GM12864 (cell line): Measurements from ENCODE around the gene EYS.

Experiments used
- DNase-seq: peaks from one replicate; pipeline ENCODE4 v3.0.0-alpha.2; 2011; ENCODE audit warnings: low read depth
- H3K4me3 ChIP-seq: 2 replicates; pipeline ENCODE4 v1.5.1; 2011; ENCODE audit warnings: mild to moderate bottlenecking, low read depth, low read length, control low read depth
- CTCF ChIP-seq: IDR thresholded peaks from 2 replicates; pipeline ENCODE4 v1.5.1; 2011; ENCODE audit warnings: low read depth, mild to moderate bottlenecking, moderate library complexity, low read length, control low read depth, inconsistent platforms; ENCODE audit errors: missing control alignments

EYS gene

GRCh38 chr6:65161661-65162060 lies 545.4 kb downstream of the EYS start:
- no peak overlapping the region for H3K4me3 ChIP-seq
- no peak for TF ChIP-seq CTCF
- no peak for DNase-seq

GRCh38 chr6:65157025-65157424 lies 550.0 kb downstream of the EYS start:
- no peak overlapping the region for H3K4me3 ChIP-seq
- TF ChIP-seq CTCF = no peak
- DNase-seq = no peak

GRCh38 chr6:65155083-65155482 lies 551.9 kb downstream of the EYS start:
- DNase-seq = no peak
- no peak for TF ChIP-seq CTCF

GRCh38 chr6:65149841-65150240 lies 557.2 kb downstream of the EYS start:
- TF ChIP-seq CTCF = no peak
- no peak for DNase-seq
- H3K4me3 ChIP-seq = no peak overlapping the region

More at GRCh38 chr6:65155083-65155482, 551.9 kb downstream of the EYS start:
- no peak overlapping the region for H3K4me3 ChIP-seq

- DNase-seq = no peak
- H3K4me3 ChIP-seq = no peak overlapping the region
- no peak for TF ChIP-seq CTCF
These were observed 558.2 kb downstream of the EYS start for GRCh38 chr6:65148839-65149238.

GRCh38 chr6:65135567-65135966 lies 571.5 kb downstream of the EYS start:
- no peak overlapping the region for H3K4me3 ChIP-seq
- TF ChIP-seq CTCF = no peak
- no peak for DNase-seq

- DNase-seq = no peak
These were observed 580.4 kb downstream of the EYS start for GRCh38 chr6:65126667-65127066.

More at GRCh38 chr6:65126667-65127066, 580.4 kb downstream of the EYS start:
- no peak for TF ChIP-seq CTCF
- H3K4me3 ChIP-seq = no peak overlapping the region
